A549 (cell line): ENCODE data around the gene OLR1. TPM values are rescaled to one million over a fixed set of nuclear protein-coding genes. Genes with fewer than 3 reads are reported as not detected.

Experiments
- ATAC-seq, 2 experiments: fragments of 200-7000 bp in 1 of 2; fragments of >200 bp in 1 of 2; cut with Nextera tagmentation in 1 of 2; cut with Tn5 transposase in 1 of 2; 3 replicates each; pipeline versions ENCODE4 v1.8.0 to v1.9.1; 2018 to 2020; ENCODE audit warnings: mild to moderate bottlenecking in 1 of 2, moderate library complexity in 1 of 2
- CTCF ChIA-PET: fragments of 300-600 bp; sonication (Branson Sonifier 250); formaldehyde crosslinking; extraction: SDS; loops from one replicate; lab custom pipeline; 2021; ENCODE audit warnings: antibody characterized with exemption, inconsistent platforms; lab: Yijun Ruan, JAX
- POLR2A ChIA-PET: fragments of 350-600 bp; formaldehyde crosslinking; extraction: SDS; loops from one replicate; lab custom pipeline; 2021; ENCODE audit warnings: antibody characterized with exemption, inconsistent platforms; lab: Yijun Ruan, JAX
- DNase-seq, 2 experiments: peaks; one replicate each; pipeline versions ENCODE4 v3.0.0 to v3.0.0-alpha.2; 2011 to 2016; ENCODE audit warnings: low read depth in 1 of 2, low spot score in 1 of 2
- FAIRE-seq: peaks from 2 replicates; lab custom pipeline; 2011; peaks lifted over from hg19 to GRCh38; lab: Jason Lieb, UNC
- H3K27ac ChIP-seq, 2 experiments: fragments of >200 bp; sonication (Bioruptor Twin); formaldehyde crosslinking; 3 replicates each; pipeline ENCODE4 v1.5.1; 2016 to 2017
- H3K4me1 ChIP-seq: fragments of >200 bp; sonication (Bioruptor Twin); formaldehyde crosslinking; 3 replicates; pipeline ENCODE4 v1.6.1; 2016
- H3K4me2 ChIP-seq: fragments of >200 bp; sonication (Bioruptor Twin); formaldehyde crosslinking; 3 replicates; pipeline ENCODE4 v1.6.1; 2016
- H3K4me3 ChIP-seq: fragments of >200 bp; sonication (Bioruptor Twin); formaldehyde crosslinking; 3 replicates; pipeline ENCODE4 v1.5.1; 2016
- H3K9me3 ChIP-seq: fragments of >200 bp; sonication (Bioruptor Twin); formaldehyde crosslinking; 3 replicates; pipeline ENCODE4 v1.6.1; 2016
- BHLHE40 ChIP-seq: IDR thresholded peaks from 2 replicates; pipeline ENCODE4 v1.6.1; 2012; ENCODE audit warnings: low read depth, low read length, inconsistent platforms
- CBX2 ChIP-seq: fragments of 200-600 bp; sonication (generic); IDR thresholded peaks from 2 replicates; pipeline ENCODE4 v1.6.1; 2016; ENCODE audit warnings: low read depth, mild to moderate bottlenecking, borderline replicate concordance
- CBX8 ChIP-seq: fragments of 200-600 bp; sonication (generic); IDR thresholded peaks from 2 replicates; pipeline ENCODE4 v1.6.1; 2016
- CEBPB ChIP-seq, 2 experiments: fragments of >200 bp in 1 of 2; sonication (Bioruptor Twin) in 1 of 2; formaldehyde crosslinking in 1 of 2; IDR thresholded peaks; 2 replicates each; pipeline ENCODE4 v1.6.1; 2012 to 2016
- CHD2 ChIP-seq: fragments of 150-350 bp; IDR thresholded peaks from 2 replicates; pipeline ENCODE4 v1.6.1; 2014; ENCODE audit warnings: low read length; ENCODE audit not compliant: partially characterized antibody
- CHD4 ChIP-seq: fragments of 200-600 bp; sonication (generic); IDR thresholded peaks from 2 replicates; pipeline ENCODE4 v1.6.1; 2016; ENCODE audit warnings: antibody characterized with exemption, mild to moderate bottlenecking, borderline replicate concordance
- EHF ChIP-seq: fragments of 250-450 bp; sonication (Bioruptor Pico); IDR thresholded peaks from 2 replicates; pipeline ENCODE4 v1.5.0; 2020; ENCODE audit warnings: mild to moderate bottlenecking
- FOSB ChIP-seq: fragments of 250-450 bp; sonication (Bioruptor Pico); IDR thresholded peaks from 2 replicates; pipeline ENCODE4 v1.5.0; 2020; ENCODE audit warnings: mild to moderate bottlenecking, moderate library complexity
- FOXS1 ChIP-seq: fragments of 250-450 bp; sonication (Bioruptor Pico); IDR thresholded peaks from 2 replicates; pipeline ENCODE4 v1.5.0; 2020; ENCODE audit warnings: mild to moderate bottlenecking, moderate library complexity
- HEYL ChIP-seq: fragments of 250-450 bp; sonication (Bioruptor Pico); IDR thresholded peaks from 2 replicates; pipeline ENCODE4 v1.8.0; 2021; ENCODE audit warnings: mild to moderate bottlenecking, moderate library complexity
- HOXB13 ChIP-seq: fragments of 250-450 bp; sonication (Bioruptor Pico); IDR thresholded peaks from 2 replicates; pipeline ENCODE4 v1.5.0; 2020; ENCODE audit warnings: low read depth, mild to moderate bottlenecking, moderate library complexity
- JUN ChIP-seq, 2 experiments: fragments of >200 bp; sonication (Bioruptor Twin); formaldehyde crosslinking; IDR thresholded peaks; 2 replicates in 1 of 2; 3 replicates in 1 of 2; pipeline ENCODE4 v1.6.1; 2016 to 2017
- KDM1A ChIP-seq: fragments of 200-600 bp; sonication (generic); IDR thresholded peaks from 2 replicates; pipeline ENCODE4 v1.6.1; 2016; ENCODE audit warnings: low read depth, mild to moderate bottlenecking
- MAFK ChIP-seq: fragments of 450-650 bp; IDR thresholded peaks from 2 replicates; pipeline ENCODE4 v1.6.1; 2014; ENCODE audit not compliant: partially characterized antibody
- MYC ChIP-seq: IDR thresholded peaks from 2 replicates; pipeline ENCODE4 v1.6.1; 2012; ENCODE audit warnings: mild to moderate bottlenecking, inconsistent platforms, low read length, improper control_type of control experiment, borderline replicate concordance
- POLR2A ChIP-seq: IDR thresholded peaks from 2 replicates; pipeline ENCODE4 v1.6.1; 2012; ENCODE audit warnings: mild to moderate bottlenecking, low read length
- RARB ChIP-seq: fragments of 250-450 bp; sonication (Bioruptor Pico); IDR thresholded peaks from 2 replicates; pipeline ENCODE4 v1.8.0; 2021; ENCODE audit warnings: mild to moderate bottlenecking, moderate library complexity
- RNF2 ChIP-seq: fragments of 200-600 bp; sonication (generic); IDR thresholded peaks from 2 replicates; pipeline ENCODE4 v1.6.1; 2016; ENCODE audit warnings: low read depth, mild to moderate bottlenecking, antibody characterized with exemption, moderate library complexity, borderline replicate concordance
- WGBS: methylation state at CpG from one replicate; pipeline ENCODE4 v1.1.6; 2017; ENCODE audit errors: missing lambda C conversion rate; 5-methylcytosine and 5-hydroxymethylcytosine counted together
- polyA plus RNA-seq, 4 experiments: library from polyadenylated mRNA; depleted of rRNA in 3 of 4; stranded (reverse); fragments of >200 nt; fragmentation: RNase III in 1 of 4; extraction: RNeasy Plus Mini Kit Qiagen cat#74134 plus additional on column Dnase treatment in 1 of 4; gene quantifications; 2 replicates in 3 of 4; 3 replicates in 1 of 4; pipeline ENCODE4 v1.2.3, GENCODE V29; 2011 to 2017
- TF ChIP-seq, protein P1 (sequence below): fragments of >200 bp; sonication (Bioruptor Twin); formaldehyde crosslinking; IDR thresholded peaks from 3 replicates; pipeline ENCODE4 v1.6.1; 2016
- TF ChIP-seq, protein P2 (sequence below): fragments of >200 bp; sonication (Bioruptor Twin); formaldehyde crosslinking; IDR thresholded peaks from 3 replicates; pipeline ENCODE4 v1.5.1; 2016
- TF ChIP-seq, protein P3 (sequence below): IDR thresholded peaks from 2 replicates; pipeline ENCODE4 v1.6.1; 2012
- TF ChIP-seq, protein P4 (sequence below): fragments of 250-450 bp; sonication (Bioruptor Pico); IDR thresholded peaks from 2 replicates; pipeline ENCODE4 v1.5.0; 2020; ENCODE audit warnings: low read depth, mild to moderate bottlenecking, moderate library complexity
- TF ChIP-seq, protein P5 (sequence below): fragments of 450-650 bp; IDR thresholded peaks from 2 replicates; pipeline ENCODE4 v1.6.1; 2014; ENCODE audit warnings: antibody characterized with exemption

The OLR1 gene
- polyA plus RNA-seq, 2 of the 4 experiments (the other 2 are of a cell fraction) = 0.59 to 0.92 TPM

DNA sequence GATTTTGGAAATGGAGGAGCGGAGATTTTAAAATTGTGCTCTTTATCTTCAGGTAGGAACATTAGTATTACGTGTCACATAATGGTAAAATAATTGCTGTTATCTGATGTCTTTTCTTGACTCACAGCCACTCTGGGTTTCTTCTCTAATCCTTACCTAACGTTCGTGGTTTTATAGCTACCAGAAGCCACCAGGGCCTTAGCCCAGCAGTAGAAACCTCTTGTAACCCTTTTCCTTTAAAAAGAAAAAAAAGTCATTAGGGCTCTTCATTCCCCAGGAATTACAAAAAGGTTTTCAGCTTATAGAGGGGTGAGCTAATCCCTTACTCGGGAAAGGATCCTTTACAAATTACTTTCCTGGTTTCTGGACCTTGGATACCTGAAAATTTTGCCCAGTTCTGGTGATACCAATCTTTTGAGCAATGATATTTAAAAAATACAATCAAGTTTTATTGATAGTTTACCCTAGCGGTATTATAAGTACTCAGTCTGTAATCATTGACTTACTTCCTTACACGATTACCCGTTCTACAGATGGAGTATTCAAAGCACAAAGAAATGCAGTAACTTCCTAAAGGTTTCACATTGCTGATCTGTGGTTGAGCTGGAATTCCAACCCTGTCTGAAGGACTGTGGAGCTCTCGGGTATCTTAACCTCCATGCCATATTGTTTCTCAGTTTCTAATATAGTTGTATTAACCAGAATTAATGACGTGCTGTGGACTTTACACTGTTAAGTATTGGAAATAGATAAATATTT is 42.4 kb upstream of the OLR1 start:
- H3K27ac ChIP-seq = peak overlapping the region; percentile 77 to 90
- ChIA-PET CTCF (interaction anchor here (0.7 kb wide), 1 partner anchor 152 kb away, joined by 3 read pairs; no protein-coding TSS in a partner anchor), POLR2A (interaction anchor here (2.6 kb wide), 1 partner anchor 60 kb away, joined by 17 read pairs; no protein-coding TSS in a partner anchor)
- H3K4me1 ChIP-seq = peaks cover 17% of the 10 kb centered on the region
- peak overlapping the region; percentile 95 for H3K4me3 ChIP-seq
- FAIRE-seq = no peak
- DNase-seq = no peak
- H3K9me3 ChIP-seq = no peaks in the 10 kb centered on the region
- 58% methylated on average over 10 of the region's 10 CpGs for WGBS
- H3K4me2 ChIP-seq = peak overlapping the region; percentile 74
- TF ChIP-seq FOSB (CRISPR knock-in tag) (0 out of 2 replicates have a peak, but pooled peaks have one; percentile 42), CBX8 (no peak)
- TF ChIP-seq, protein P1, sequence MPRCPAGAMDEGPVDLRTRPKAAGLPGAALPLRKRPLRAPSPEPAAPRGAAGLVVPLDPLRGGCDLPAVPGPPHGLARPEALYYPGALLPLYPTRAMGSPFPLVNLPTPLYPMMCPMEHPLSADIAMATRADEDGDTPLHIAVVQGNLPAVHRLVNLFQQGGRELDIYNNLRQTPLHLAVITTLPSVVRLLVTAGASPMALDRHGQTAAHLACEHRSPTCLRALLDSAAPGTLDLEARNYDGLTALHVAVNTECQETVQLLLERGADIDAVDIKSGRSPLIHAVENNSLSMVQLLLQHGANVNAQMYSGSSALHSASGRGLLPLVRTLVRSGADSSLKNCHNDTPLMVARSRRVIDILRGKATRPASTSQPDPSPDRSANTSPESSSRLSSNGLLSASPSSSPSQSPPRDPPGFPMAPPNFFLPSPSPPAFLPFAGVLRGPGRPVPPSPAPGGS = no peak
- TF ChIP-seq, protein P2, sequence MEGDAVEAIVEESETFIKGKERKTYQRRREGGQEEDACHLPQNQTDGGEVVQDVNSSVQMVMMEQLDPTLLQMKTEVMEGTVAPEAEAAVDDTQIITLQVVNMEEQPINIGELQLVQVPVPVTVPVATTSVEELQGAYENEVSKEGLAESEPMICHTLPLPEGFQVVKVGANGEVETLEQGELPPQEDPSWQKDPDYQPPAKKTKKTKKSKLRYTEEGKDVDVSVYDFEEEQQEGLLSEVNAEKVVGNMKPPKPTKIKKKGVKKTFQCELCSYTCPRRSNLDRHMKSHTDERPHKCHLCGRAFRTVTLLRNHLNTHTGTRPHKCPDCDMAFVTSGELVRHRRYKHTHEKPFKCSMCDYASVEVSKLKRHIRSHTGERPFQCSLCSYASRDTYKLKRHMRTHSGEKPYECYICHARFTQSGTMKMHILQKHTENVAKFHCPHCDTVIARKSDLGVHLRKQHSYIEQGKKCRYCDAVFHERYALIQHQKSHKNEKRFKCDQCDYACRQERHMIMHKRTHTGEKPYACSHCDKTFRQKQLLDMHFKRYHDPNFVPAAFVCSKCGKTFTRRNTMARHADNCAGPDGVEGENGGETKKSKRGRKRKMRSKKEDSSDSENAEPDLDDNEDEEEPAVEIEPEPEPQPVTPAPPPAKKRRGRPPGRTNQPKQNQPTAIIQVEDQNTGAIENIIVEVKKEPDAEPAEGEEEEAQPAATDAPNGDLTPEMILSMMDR = no peak
- ATAC-seq = no peak

DNA sequence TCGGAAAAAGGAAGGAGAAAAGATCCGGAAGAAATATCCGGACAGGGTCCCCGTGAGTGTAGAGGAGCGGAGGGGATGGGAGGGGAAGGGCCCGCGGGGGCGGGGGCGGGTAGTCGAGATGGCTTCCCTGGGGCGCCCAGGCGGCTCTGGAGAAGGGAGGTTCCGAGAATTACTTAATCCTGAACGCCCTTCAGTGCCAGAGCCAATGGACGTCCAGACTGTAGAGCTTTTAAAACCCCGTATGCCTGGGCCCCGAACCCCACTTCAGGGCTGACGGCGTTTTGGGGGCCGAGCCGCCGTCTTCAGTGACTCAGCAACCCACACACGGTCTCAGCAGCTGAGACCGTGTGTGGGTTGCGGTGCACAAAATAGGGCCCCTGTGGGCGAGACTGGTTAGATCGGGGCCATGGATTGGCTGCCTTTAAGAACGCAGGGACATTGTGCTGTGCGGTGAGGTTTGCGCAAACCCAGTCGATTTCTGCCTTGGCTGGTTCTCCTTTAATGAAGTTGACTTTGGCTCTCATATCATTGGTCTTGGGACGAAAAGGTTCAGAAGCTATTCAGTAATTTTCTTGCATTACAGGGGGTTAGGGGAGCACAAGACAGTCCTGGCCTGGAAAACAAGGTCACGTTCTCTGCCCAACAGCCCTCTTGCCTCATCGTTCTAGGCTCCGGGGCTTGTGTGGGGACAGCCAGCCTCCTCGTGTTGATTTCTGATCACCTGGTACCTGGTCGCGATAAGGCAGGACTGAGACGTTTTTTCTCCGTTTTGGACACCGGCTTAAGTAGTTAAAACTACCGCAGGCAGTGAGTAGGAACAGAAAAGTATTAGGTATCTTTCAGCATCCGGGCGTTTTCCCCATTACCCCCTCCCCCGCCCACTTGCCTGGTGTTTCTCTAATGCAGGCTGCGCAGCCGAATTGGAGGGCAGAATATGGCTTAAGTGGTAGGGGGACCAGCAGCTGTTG is 41.5 kb upstream of the OLR1 start:
- CTCF ChIA-PET = interaction anchor here (0.7 to 2.0 kb wide), 3 partner anchors 16 to 153 kb away, joined by 3 to 9 read pairs (median 3); no protein-coding TSS in a partner anchor

DNA sequence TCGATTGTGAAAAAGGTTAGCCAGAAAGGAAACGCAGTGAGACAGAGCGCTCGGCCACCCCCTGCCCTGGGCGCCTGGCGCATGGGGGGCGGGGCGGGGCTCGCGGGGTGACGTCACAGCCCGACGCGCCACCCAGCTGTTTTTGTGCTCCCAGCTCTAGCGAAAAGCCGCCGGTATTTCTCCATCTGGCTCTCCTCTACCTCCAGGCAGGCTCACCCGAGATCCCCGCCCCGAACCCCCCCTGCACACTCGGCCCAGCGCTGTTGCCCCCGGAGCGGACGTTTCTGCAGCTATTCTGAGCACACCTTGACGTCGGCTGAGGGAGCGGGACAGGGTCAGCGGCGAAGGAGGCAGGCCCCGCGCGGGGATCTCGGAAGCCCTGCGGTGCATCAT is 40.8 kb upstream of the OLR1 start, which contains the start of gene GABARAPL1:
GABARAPL1 (plus strand) TSS at position 139 of the 393 bp plus-strand sequence; CDS start at position 392, 253 bp downstream.
- no peaks in the 10 kb centered on the region for H3K9me3 ChIP-seq
- peaks cover 17% of the 10 kb centered on the region for H3K4me1 ChIP-seq
- H3K4me2 ChIP-seq = peak within 1 kb of the TSS; percentile 74
- DNase-seq (peak; percentile 74 to 84), ATAC-seq (peak; percentile 77 to 79), FAIRE-seq (no peak)
- ChIA-PET CTCF (interaction anchor here (1.2 to 2.0 kb wide), 3 partner anchors 15 to 60 kb away, joined by 3 to 9 read pairs (median 5); no protein-coding TSS in a partner anchor), POLR2A (interaction anchor here (1.0 to 2.6 kb wide), 3 partner anchors 17 to 59 kb away, joined by 3 to 17 read pairs (median 3); no protein-coding TSS in a partner anchor)
- H3K27ac ChIP-seq = peak within 1 kb of the TSS; percentile 77 to 90
- WGBS = 2% methylated on average over 22 of the region's 35 CpGs
- peak within 1 kb of the TSS; percentile 95 for H3K4me3 ChIP-seq
- TF ChIP-seq CHD4 (no peak), RNF2 (no peak), MAFK (no peak), RARB (CRISPR knock-in tag) (no peak; the same call in 1 of the 2 replicates), JUN (IDR thresholded peaks at IDR 0.05) (no peak), CBX2 (no peak), HEYL (CRISPR knock-in tag) (no peak), BHLHE40 (no peak), EHF (CRISPR knock-in tag) (no peak), POLR2A (no peak), KDM1A (no peak), FOXS1 (CRISPR knock-in tag) (0 out of 2 replicates have a peak, but pooled peaks have one; percentile 24)
- TF ChIP-seq, protein P3, sequence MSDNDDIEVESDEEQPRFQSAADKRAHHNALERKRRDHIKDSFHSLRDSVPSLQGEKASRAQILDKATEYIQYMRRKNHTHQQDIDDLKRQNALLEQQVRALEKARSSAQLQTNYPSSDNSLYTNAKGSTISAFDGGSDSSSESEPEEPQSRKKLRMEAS = peak; percentile 22; the same call in 1 of the 2 replicates
- TF ChIP-seq, protein P4, sequence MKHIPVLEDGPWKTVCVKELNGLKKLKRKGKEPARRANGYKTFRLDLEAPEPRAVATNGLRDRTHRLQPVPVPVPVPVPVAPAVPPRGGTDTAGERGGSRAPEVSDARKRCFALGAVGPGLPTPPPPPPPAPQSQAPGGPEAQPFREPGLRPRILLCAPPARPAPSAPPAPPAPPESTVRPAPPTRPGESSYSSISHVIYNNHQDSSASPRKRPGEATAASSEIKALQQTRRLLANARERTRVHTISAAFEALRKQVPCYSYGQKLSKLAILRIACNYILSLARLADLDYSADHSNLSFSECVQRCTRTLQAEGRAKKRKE = no peak
- TF ChIP-seq, protein P5, sequence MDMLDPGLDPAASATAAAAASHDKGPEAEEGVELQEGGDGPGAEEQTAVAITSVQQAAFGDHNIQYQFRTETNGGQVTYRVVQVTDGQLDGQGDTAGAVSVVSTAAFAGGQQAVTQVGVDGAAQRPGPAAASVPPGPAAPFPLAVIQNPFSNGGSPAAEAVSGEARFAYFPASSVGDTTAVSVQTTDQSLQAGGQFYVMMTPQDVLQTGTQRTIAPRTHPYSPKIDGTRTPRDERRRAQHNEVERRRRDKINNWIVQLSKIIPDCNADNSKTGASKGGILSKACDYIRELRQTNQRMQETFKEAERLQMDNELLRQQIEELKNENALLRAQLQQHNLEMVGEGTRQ = no peak
- TF ChIP-seq, protein P1 = no peak

More for the DNA sequence above, 41.5 kb upstream of the OLR1 start:
- TF ChIP-seq CHD2 (no peak), EHF (CRISPR knock-in tag) (no peak), MAFK (peak; percentile 51), KDM1A (no peak), BHLHE40 (0 out of 2 replicates have a peak, but pooled peaks have one; percentile 19), HOXB13 (CRISPR knock-in tag) (no peak), CEBPB (IDR thresholded peaks at IDR 0.05) (peak; percentile 46 to 55; a peak in 3 of 4 replicates), MYC (no peak)
- TF ChIP-seq, protein P3 = peak; percentile 34; the same call in 1 of the 2 replicates
- peak overlapping the region; percentile 77 to 90 for H3K27ac ChIP-seq
- no peak for FAIRE-seq
- POLR2A ChIA-PET = interaction anchor here (2.6 kb wide), 1 partner anchor 60 kb away, joined by 17 read pairs; no protein-coding TSS in a partner anchor
- H3K4me3 ChIP-seq = peak overlapping the region; percentile 95
- ATAC-seq = peak; percentile 55 to 67
- 5% methylated on average over 34 of the region's 47 CpGs for whole genome bisulfite sequencing
- peaks cover 17% of the 10 kb centered on the region for H3K4me1 ChIP-seq
- no peaks in the 10 kb centered on the region for H3K9me3 ChIP-seq
- H3K4me2 ChIP-seq = peak overlapping the region; percentile 74
- peak; percentile 46 to 73 for DNase-seq
